BLaER1 treated with 17β-estradiol and CSF1 and Interleukin-3, amounts not matched to agents 10 nM and 100 nM (cell line): ENCODE data around the gene FAM83G.
"Not testable (repeated sequence)": the region's sequence is repeated elsewhere in the genome, so short reads cannot be mapped to it uniquely, and the experiment has no call there.

Experiments used
- H3K27ac ChIP-seq, 11 experiments: shearing (Covaris generic); formaldehyde crosslinking; 2 replicates each; pipeline ENCODE4 v1.8.1; 2022
- H3K27me3 ChIP-seq, 11 experiments: shearing (Covaris generic); formaldehyde crosslinking; 2 replicates each; pipeline ENCODE4 v1.8.1; 2022
- H3K36me3 ChIP-seq, 11 experiments: shearing (Covaris generic); formaldehyde crosslinking; 2 replicates each; pipeline ENCODE4 v1.8.1; 2022
- H3K4me1 ChIP-seq, 10 experiments: shearing (Covaris generic); formaldehyde crosslinking; 2 replicates each; pipeline ENCODE4 v1.8.1; 2022
- H3K4me2 ChIP-seq, 11 experiments: shearing (Covaris generic); formaldehyde crosslinking; 2 replicates each; pipeline ENCODE4 v1.8.1; 2022
- H3K4me3 ChIP-seq, 10 experiments: shearing (Covaris generic); formaldehyde crosslinking; 2 replicates each; pipeline ENCODE4 v1.8.1; 2022
- H3K9ac ChIP-seq, 11 experiments: shearing (Covaris generic); formaldehyde crosslinking; 2 replicates each; pipeline ENCODE4 v1.8.1; 2022
- H3K9me3 ChIP-seq, 11 experiments: shearing (Covaris generic); formaldehyde crosslinking; replicated peaks in 1 of 11; 2 replicates each; pipeline ENCODE4 v1.8.1; 2022
- H4K20me1 ChIP-seq, 11 experiments: shearing (Covaris generic); formaldehyde crosslinking; 2 replicates each; pipeline ENCODE4 v1.8.1; 2022
- Cebpa-rat ChIP-seq, 11 experiments: shearing (Covaris generic); IDR thresholded peaks; 2 replicates each; pipeline ENCODE4 v1.8.1; 2022

The FAM83G gene

DNA sequence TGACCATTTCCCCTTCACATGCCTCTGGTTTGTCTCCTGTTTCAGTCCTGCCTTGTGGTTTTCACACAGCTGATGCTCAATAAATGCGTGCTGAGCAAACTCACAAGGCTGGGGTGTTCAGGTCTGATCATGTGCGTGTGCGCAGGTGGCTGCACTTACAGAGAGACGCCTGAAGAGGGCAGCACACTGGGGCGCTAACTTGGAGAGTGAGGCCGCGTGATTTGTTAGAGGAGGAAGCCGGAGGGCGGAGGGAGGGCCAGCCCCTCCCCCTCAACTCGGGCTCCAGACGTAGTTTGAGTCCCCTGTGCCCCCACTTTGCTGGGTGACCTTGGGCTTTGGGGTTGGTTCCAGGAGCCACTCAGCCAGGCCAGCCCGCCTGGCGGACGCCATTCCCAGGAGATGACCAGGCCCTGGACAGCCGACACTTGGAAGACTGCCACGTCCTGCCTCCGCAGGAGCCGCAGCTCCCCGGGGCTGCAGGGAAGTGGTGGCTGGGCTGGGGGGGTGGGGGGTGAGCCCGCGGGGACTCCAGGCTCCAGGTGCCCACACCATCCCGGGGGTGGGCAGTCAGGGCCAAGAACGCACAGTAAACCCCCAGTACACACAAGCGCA lies 27.9 kb upstream of the FAM83G start:
- H3K27ac ChIP-seq, H4K20me1 ChIP-seq, H3K36me3 ChIP-seq, H3K9ac ChIP-seq, H3K4me2 ChIP-seq, H3K27me3 ChIP-seq, H3K9me3 ChIP-seq, H3K4me1 ChIP-seq, H3K4me3 ChIP-seq: not testable (repeated sequence)

GRCh38 chr17:19031729-19032128 lies 27.2 kb upstream of the FAM83G start:
- H3K9me3 ChIP-seq, H3K36me3 ChIP-seq, H4K20me1 ChIP-seq, H3K27me3 ChIP-seq, H3K4me1 ChIP-seq, H3K9ac ChIP-seq, H3K4me3 ChIP-seq, H3K4me2 ChIP-seq, H3K27ac ChIP-seq: not testable (repeated sequence)

- not testable (repeated sequence) for H3K4me3 ChIP-seq, H3K9me3 ChIP-seq, H3K4me1 ChIP-seq, H3K9ac ChIP-seq, H3K27ac ChIP-seq, H3K27me3 ChIP-seq, H3K4me2 ChIP-seq, H3K36me3 ChIP-seq, H4K20me1 ChIP-seq
These were observed 26.3 kb upstream of the FAM83G start for GRCh38 chr17:19030771-19031449.

- H3K4me3 ChIP-seq, H3K27ac ChIP-seq, H3K27me3 ChIP-seq, H3K4me2 ChIP-seq, H4K20me1 ChIP-seq, H3K36me3 ChIP-seq, H3K9ac ChIP-seq, H3K9me3 ChIP-seq, H3K4me1 ChIP-seq: not testable (repeated sequence)
These were observed 25.2 kb upstream of the FAM83G start for GRCh38 chr17:19029740-19030139.

- Histone ChIP-seq H3K36me3 (peaks cover 7 to 13% (median 10%) of the 10 kb centered on the region in 11 experiments; a peak in 20 of 22 replicates), H4K20me1 (peaks cover 0 to 14% (median 14%) of the 10 kb centered on the region in 11 experiments; a peak in 17 of 22 replicates), H3K4me1 (peaks cover 0 to 14% (median 13%) of the 10 kb centered on the region in 10 experiments; a peak in 15 of 20 replicates)
- H3K9ac ChIP-seq, H3K27ac ChIP-seq, H3K4me3 ChIP-seq, H3K4me2 ChIP-seq, H3K27me3 ChIP-seq, H3K9me3 ChIP-seq: not testable (repeated sequence)
These were observed 24.1 kb upstream of the FAM83G start for GRCh38 chr17:19028671-19029070.

GRCh38 chr17:19024101-19025078 lies 19.8 kb upstream of the FAM83G start:
- Histone ChIP-seq H3K4me1 (peaks cover 0 to 37% (median 28%) of the 10 kb centered on the region in 10 experiments; a peak in 16 of 20 replicates), H3K9ac (no peak overlapping the region), H3K4me3 (no peak overlapping the region), H3K9me3 (no peaks in the 10 kb centered on the region), H3K4me2 (peak overlapping the region in 3 of 11 experiments; percentile 4 to 21 (median 15); a peak in 2 of 22 replicates), H4K20me1 (peaks cover 0 to 54% (median 48%) of the 10 kb centered on the region in 11 experiments; a peak in 20 of 22 replicates), H3K36me3 (peaks cover 21 to 41% (median 32%) of the 10 kb centered on the region in 11 experiments), H3K27ac (no peak overlapping the region; a peak in 1 of 22 replicates), H3K27me3 (no peaks in the 10 kb centered on the region)
- TF ChIP-seq Cebpa-rat (IDR thresholded peaks at IDR 0.05): no peak

DNA sequence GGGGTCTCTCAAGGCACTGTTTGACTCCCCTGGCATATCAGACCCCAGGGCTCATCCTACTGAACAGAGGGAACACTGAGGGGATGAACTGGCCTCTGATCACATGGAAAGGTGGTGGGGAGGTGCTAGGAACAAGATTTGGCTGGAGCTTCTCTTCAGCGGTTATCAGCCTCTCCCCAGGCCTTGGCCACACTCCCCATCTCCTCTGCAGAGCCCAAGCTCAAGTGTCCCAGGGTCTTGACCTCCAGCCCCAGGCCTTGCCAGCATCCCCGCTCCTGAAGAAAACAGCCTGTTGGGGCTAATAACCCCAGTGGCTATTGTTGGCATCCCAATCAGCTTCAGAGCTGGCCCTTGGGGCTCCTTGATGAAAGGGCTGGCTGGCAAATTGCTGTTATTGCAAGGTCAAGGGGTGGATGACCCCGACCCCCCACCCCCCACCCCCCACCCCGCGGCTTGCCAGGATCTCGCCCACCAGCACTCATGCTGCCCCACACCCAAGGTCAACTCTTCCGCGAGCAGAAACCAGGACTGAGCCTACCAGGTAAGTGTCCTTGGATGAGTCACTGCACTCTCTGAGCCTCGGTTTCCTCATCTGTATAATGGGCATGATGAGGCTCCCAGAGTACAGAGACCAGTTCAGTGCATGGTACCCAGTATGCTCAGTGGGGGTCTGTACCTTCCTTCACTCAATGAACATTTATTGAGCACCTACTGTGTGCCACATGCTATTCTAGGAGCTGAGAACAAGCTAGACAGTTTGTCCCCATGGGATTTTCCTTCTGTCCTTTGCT lies 18.8 kb upstream of the FAM83G start:
- H3K4me1 ChIP-seq: peaks cover 0 to 42% (median 30%) of the 10 kb centered on the region in 10 experiments; a peak in 16 of 20 replicates
- TF ChIP-seq Cebpa-rat (IDR thresholded peaks at IDR 0.05): no peak
- peak overlapping the region in 1 of 11 experiments; percentile 28; a peak in 1 of 22 replicates for H3K27ac ChIP-seq
- no peaks in the 10 kb centered on the region for H3K9me3 ChIP-seq
- H3K4me2 ChIP-seq: peak overlapping the region in 8 of 11 experiments; percentile 23 to 54 (median 40); a peak in 15 of 22 replicates
- H3K27me3 ChIP-seq: no peaks in the 10 kb centered on the region
- peaks cover 21 to 41% (median 32%) of the 10 kb centered on the region in 11 experiments for H3K36me3 ChIP-seq
- H3K9ac ChIP-seq: peak overlapping the region in 3 of 11 experiments; percentile 1 to 24 (median 1); a peak in 2 of 22 replicates
- peaks cover 0 to 64% (median 54%) of the 10 kb centered on the region in 11 experiments; a peak in 20 of 22 replicates for H4K20me1 ChIP-seq
- no peak overlapping the region for H3K4me3 ChIP-seq

DNA sequence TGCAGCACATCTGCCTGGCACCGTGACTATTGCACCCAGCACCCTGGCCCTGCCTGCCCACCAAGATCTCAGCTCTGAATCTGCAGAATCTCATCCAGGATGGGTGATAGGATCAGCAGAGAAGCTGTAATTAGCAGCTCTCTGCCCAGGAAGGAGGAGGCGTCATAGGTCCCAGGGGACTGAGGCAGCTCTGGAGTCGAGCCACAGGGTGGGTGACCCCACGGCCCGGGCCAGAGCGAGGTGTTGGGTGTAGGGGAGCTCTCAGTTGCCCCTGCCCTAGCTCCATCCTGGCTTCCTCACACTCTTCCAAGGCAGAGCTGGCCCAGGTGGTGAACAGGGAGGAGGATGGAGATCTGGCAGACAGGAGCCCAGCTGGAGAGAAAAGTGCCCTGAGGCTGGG lies 18.2 kb upstream of the FAM83G start:
- Histone ChIP-seq H3K4me1 (peaks cover 0 to 42% (median 30%) of the 10 kb centered on the region in 10 experiments; a peak in 16 of 20 replicates), H3K4me3 (no peak overlapping the region), H3K9ac (peak overlapping the region in 5 of 11 experiments; percentile 1 to 24 (median 10); a peak in 4 of 22 replicates), H3K27me3 (no peaks in the 10 kb centered on the region), H3K4me2 (peak overlapping the region in 8 of 11 experiments; percentile 23 to 54 (median 40); a peak in 16 of 22 replicates), H3K9me3 (no peaks in the 10 kb centered on the region), H3K27ac (peak overlapping the region in 1 of 11 experiments; percentile 28; a peak in 1 of 22 replicates), H3K36me3 (peaks cover 21 to 41% (median 32%) of the 10 kb centered on the region in 11 experiments), H4K20me1 (peaks cover 0 to 70% (median 58%) of the 10 kb centered on the region in 11 experiments; a peak in 20 of 22 replicates)
- no peak for TF ChIP-seq Cebpa-rat (IDR thresholded peaks at IDR 0.05)
